HG03342 (cell line): ENCODE measurements around the gene GNAI2.

Experiments used
- ATAC-seq: cut with Tn5 transposase; IDR thresholded peaks from one replicate; pipeline ENCODE4 v1.9.1; 2021; ENCODE audit warnings: mild to moderate bottlenecking, moderate library complexity; ENCODE audit not compliant: unreplicated experiment

Gene GNAI2

DNA sequence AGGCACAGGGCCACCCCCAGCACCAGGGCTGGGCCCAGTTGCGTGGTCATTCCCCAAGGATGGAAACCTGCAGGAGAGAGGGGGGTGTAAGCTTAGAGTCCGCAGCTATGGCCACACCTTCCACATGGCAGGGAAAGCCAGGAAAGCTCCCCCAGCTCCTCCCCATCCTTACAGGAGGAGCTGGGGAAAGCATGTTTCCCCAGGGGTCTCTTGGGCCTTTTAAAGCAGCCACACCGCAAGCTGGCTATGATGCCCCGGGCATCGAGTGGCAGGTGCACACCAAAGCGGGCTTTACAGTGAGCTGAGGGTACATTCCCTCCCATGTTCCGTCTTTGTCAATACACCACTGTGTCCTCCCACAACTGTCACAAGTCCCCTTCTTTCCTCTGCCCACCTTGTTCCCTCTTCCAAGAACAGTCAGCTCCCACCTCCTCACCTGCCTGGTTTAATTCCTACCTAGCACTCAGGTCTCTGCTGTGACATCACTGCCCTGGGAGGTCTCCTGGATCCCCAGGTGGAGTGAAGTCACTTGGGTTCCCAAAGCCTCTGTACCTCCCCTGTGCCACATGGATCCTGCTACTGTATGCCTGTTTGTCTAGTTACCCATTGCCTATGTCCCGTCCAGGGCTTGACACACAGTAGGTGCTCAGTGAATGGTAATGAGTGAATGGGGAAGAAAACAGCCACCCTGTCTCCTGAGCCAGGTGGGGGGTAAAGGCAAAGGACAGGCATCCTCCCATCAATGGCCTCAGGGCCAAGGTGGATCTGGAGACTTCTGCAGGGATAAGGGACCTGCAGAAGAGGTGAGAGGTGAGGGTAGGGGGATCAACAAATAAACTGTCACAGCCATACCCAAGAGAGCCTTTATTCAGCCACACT lies 59.8 kb downstream of the GNAI2 start:
- ATAC-seq, result no peak

DNA sequence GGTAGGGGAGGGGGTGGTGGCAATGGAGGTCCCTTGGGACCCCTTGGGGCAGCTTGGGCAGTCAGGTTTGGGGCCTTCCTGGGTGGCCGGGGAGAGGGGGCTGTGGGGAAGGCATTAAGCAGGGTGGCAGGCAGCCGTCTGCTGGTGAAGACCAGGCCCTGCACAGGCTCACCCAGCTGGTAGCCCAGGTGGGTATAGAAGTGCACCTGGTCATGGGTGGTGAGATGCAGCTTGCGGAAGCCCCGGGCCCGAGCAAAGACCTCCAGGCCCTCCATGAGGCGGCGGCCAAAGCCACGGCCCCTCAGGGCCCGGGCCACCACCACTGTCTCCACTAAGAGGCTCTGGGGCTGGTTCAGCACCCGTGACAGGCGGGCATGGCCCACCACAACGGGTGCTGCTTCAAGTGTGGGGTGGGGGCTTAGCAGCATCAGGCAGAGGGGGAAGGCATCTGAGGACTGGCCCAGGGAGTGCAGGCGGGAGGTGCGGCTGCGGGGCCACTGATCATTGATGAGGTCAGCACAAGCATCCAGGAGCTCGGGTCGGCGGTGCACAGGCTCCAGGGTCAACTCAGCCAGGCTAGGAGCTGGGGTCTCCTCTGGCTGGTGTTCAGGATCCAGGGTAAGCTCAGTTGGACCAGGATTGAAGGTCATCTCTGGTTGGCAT lies 60.8 kb downstream of the GNAI2 start:
- no peak for ATAC-seq

DNA sequence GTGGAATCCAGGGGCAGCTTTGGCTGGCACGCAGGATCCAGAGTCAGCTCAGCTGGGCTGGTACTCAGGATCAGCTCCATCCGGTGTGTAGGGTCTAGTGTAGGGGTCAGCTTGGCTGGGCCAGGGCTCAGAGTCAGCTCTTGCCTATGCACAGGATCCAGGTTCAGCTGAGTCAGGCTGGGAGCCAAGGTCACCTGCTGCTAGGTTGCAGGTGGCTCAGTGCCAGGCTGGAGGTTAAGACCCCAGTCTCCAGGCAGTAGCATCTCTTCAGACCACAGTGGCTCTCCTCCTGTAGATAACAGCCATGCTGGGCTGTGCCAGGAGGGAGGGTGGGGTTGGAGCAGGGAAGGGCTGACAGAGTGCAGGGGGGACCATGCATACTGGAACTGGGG lies 61.4 kb downstream of the GNAI2 start:
- ATAC-seq, result no peak

DNA sequence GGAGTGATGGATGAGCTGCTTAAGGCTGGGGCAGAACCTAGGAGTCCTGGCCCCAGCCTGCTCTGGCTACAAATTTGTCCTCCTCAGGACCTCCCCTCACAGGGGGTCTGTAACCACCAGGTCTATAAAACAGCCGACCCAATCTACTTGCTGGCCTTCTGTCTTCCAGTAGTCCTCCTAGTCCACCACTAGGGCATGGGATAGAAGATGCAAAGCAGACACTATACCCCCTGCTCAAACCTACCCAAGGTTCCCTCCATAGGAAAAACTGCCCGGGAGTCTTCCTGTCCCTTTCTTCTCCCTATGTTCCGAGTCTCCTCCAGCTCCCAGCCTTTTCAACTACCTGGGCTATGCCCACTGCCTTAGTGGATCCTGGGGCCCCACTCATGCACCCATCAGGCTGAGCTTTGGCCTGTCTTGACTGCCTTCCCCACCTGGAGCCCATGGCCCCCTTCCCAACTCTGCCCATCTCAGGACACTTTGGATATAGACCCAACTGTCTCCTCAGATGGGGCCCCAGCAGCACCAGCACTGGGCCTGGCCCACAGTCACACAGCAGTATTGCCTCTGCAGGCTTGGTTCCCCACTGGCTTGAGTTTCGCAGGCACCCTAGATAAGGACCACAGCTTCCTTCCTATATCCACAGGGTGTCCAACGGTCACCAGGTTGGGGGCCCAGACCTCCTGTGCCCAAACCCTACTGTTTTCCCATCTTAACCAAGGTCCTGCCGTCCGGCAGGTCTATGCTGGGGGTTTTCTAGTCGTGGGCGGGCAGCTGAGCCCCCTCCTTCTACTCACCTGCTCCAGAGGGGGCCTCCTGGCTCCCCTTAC lies 62.1 kb downstream of the GNAI2 start:
- no peak for ATAC-seq

DNA sequence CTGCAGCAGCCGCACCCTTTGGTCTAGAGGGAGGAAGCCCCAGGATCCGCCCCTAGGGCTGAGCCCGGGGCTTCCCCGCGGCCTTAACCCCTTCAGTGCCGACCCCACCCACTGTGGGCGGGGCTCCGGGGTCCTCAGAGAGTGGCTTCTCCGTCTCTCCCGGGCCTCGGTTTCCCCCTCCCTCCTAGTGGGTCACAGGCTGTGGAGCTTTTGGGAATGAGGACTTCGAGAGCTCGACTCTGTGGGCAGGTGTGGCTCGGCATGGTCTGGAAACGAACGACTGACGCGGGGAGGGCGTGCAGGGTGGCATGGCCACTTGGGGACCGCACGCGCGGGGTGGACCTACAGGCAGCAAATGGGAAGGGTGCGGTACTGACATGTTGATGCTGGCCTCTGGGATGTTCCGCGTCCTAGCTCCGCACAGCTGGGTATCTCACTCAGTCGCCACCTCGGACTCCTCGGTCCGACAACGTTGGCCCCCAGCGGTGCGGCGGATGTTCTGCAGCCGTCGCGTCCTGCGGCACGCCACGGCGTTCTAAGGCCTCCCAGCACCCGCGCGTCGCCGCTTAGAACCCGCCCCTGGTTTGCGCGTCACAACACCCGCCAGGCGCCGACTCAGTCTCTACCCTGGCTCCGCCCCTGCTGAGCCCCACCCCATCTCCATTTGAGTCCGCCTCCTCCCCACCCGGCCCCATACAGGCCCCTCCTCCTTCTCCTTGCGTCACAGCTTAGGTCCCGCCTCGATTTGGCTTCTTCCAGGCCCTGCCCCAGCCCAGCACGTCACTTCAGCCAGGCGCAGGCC lies 63.0 kb downstream of the GNAI2 start, which contains the start of the genes HYAL3 and NAA80:
HYAL3 (minus strand) TSS at position 570 of the 802 bp plus-strand sequence. CDS start 3,803 bp downstream, outside the sequence.
NAA80 (minus strand) TSS at position 570 of the 802 bp plus-strand sequence. CDS start 1,942 bp downstream, outside the sequence.
- peak; percentile 86 for ATAC-seq

DNA sequence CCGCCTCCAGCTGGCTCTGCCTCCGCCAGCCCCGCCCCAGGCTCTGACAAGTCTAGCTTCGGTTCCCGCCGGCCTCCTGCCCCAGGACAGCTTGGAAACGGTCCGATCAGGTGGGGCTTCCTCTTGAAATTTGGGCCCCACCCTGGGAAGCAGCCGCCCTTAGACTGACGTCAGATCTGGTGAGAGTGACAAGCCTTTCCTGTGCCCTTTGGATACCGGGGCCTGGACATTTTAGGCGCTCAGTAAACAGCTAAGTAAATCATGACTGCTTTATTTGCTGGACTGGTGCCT lies 63.6 kb downstream of the GNAI2 start:
- ATAC-seq, result no peak

DNA sequence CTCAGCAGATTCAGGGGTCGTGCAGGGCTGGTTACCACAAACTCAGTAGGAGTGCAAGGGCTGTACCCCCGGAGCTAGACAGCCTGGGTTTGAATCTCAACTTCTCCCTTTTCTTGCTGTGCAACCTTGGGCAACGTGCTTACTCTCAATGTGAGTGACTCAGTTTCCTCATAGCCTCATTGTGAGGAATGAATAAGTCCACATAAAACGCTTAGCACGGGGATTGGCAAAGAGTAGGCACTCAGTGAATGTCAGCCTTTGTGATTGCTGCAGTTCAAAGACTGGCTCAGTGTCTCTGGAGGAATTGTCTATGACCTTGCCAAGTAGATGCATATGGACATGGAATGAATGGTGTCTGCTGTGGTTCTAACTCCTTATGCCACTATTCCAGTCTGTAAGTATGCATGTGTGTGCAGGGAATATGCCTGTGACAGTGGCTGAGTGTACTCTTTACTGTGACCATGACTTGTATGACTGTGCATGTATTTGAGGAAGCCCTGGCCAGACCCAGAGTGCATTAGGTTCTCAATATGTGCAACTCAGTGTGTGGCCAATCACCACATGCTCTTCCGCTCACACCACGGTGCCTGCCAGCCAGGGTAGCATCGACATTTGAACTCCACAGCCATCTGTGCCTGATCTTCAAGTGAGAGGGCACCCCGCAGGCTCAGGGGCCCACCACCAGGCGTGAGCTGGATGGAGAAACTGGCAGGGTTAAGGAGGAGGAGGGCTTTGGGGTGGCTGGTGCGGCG lies 64.1 kb downstream of the GNAI2 start:
- no peak for ATAC-seq

DNA sequence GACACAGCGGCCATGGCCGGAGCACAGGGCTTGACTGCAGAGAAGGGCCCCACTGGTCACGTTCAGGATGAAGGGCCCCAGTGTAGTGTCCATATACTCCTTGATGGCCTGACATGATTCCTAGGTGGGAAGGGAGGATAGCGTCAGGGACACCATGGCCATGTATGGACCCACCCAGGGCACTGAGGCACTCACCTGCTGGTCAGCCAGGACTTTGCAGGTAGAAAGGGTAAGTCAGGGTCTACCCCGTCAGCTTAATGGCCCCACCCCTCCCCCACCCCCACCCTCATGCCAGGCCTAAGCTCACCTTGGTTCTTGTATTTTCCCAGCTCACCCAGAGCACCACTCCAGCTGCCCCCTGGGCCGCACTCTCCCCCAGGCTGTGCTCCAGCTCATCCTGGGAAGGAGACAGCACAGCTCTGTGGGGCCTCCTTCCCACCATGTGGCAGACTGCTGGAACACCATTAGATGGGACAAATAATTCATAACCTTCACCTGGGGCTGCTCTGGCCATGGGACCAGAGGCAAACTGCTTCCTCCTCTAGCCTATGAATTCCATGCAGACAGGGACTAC lies 64.8 kb downstream of the GNAI2 start:
- ATAC-seq, result no peak

DNA sequence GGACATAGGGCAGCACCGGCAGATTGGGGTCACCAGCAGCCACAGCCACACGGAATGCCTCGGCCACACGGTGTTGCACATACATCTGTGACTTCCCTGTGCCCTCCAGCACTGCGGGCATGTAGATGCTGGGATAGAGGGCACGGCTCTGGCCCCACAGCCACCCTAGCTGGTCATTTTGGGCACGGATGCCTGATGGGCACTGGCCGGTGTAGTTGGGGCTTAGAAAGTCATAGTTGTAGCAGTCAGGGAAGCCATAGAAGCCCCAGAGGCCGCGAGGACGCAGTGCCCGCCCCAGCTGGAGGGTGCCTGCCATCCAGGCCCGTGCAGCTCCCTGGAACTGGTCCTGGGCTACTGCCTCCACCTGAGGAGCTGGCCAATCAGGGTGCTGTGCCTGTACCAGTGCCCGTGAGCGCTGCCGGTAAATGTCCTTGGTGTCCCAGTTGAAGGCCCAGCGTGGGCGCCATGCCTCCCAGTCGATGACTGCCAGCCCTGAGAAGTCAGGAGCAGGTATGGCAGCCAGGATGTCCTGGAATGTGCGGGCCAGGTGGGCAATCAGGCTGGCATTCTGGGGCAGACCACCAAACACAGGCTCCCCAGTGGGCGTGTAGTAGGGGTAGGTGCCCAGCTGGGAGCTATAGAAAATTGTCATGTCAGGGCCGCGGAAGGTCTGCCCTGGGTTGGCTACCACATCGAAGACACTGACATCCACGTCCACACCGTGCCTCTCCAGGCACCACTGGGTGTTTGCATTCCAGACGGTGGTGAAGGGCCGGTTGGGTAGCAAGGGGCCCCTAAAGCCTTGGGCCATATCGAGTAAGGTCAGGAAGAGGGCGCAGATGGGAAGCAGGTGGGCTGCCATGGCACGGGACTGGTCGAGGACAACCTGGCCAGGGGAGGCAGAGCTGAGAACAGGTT lies 66.3 kb downstream of the GNAI2 start:
- ATAC-seq, result no peak

DNA sequence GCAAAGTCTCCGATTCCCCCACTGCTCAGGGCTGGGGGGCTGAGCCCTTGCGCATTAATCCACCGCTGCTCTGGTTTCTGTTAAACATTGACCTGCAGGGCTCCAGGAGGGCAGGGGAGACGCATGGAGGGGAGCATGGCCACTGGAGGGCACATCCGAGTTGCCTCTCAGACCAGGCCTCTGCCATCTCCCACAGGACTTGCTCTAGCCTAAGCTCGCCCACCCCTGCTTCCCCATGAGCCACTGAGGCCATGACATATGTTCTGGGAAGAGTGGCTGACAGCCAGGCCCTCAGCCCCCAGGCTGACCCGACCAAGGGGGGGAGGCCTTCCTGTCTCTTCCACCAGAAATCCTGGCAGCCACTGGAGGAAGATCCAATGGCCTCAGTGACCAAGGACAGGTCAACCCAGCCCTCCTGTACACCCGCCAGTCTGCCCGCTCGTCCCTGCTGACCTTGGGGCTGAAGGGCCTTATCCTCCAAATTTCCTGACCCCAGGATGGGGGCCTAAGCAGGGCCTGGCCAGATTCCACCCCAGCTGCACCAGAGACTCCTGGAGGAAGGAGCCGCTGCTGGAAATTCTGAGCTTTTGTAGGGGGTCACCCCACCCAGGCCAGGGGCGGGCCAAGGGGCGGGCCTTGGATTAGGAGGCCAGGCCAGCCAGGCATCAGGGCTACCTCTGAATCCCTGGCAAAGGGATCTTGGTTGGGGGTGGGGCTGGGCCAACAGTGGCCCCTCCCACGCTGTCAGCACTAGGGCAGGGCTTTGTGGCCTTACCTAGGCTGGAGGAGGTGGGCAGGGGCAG lies 67.2 kb downstream of the GNAI2 start, which contains the start of gene HYAL1:
HYAL1 (minus strand) TSS at position 562 of the 803 bp plus-strand sequence. CDS start 618 bp downstream, outside the sequence.
- ATAC-seq, result no peak

DNA sequence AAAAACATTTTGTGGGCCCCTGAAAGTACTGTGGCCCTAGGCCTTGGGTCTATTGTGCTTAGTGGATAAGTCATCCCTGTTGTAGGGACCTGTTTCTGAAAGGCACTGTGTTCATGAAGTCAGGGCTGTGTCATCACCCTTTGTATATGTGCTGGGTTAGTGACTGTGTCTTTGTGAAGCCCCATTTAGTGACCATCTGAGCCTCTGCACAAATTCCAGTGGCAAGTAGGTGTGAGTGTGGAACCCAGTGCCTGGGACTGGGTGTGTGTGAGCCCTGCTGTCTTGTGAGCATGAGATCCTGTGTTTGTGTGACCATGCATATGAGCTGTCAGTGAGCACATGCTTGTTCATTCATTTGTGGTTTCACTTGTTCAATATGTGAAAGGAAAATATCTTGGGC lies 68.6 kb downstream of the GNAI2 start:
- ATAC-seq, result no peak
